GM18502 (cell line): ENCODE data around the gene CBFB.
"Not testable (repeated sequence)": the region's sequence is repeated elsewhere in the genome, so short reads cannot be mapped to it uniquely, and the experiment has no call there.

Source experiments
- ATAC-seq: cut with Tn5 transposase; IDR thresholded peaks from one replicate; pipeline ENCODE4 v1.9.1; 2021; ENCODE audit warnings: mild to moderate bottlenecking; ENCODE audit not compliant: unreplicated experiment, poor library complexity

The CBFB gene

DNA sequence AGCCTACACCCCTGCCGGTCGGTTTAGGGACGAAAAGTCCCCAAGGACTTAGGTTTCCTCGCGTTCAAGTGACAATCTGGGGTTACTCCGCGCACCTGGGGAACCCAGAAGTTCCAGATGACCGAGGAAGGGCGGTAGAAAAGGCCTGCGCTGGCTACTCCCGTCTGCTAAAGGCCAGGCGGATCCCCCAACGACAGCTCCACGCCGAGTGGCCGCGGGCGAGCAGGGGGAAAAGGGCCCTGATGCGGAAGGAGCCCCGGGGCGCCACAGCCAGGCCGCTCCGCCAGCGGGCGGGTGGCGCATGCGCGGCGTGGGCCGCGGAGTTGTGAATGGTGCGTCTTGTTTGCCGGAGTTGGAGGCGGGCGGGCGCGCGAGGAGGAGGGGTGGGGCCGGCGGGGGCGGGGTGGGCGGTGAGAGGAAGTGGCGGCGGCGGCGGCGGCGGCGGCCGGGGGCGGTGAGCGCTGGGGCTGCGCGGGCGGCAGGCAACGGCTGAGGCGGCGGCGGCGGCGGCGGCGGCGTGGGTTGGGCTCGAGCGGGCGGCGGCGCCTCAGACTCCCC, at the start of gene CBFB:
Gene CBFB, plus strand, starts transcription at position 454 of the 558 bp plus-strand sequence. CDS start 259 bp downstream, outside the sequence.
- ATAC-seq, result peak; percentile 82

DNA sequence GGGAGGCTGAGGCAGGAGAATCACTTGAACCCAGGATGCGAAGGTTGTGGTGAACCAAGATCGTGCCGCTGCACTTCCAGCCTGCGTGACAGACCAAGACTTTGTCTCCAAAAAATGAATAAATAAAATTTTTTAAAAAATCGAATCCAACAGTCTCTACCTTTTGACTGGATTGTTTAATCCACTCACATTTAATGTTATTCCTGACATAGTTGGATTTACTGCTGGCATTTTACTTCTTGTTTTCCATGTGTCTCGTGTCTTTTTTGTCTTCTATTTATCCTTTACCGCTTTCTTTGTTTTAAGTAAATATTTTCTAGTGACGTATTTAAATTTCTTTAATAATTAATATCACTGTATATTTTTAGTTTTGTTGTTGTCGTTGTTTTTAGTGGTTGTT, 45.9 kb upstream of the CBFB start:
- ATAC-seq, result no peak

DNA sequence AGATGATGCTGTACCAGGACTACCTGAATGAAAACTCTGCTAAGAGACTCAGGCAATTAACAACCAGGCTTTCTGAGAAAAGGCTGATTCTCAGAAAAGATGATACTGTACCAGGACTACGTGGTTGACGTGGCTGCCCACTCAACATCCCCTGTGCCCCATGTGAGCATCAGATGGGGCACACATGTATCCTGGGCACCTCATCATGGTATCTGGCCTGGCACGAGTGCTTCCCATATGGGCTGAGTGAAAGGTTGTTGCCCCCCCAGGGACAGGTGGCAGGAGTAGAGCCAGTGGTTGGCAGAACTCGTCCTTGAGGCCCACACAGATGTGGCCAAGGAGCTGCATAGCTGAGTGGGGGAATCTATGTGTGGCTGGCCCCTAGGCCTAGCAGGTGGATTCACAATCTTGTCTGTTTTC, 44.0 kb upstream of the CBFB start:
- ATAC-seq, result no peak

DNA sequence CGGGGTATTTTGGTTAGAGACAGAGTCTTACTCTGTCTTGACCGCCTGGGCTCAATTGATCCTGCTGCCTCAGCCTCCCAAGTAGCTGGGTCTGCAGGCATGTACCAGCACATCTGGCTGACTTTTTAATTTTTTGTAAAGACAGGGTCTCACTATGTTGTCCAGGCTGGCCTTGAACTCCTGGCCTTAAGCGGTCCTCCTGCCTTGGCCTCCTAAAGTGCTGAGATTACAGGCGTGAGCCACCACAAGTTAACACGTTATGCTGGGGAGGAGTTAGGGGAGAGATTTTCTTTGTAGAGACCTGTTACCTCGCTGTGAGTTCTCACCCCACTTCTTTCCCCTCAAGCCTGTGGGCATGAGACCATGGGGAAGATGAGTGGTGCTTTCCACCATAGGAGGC, 42.4 kb upstream of the CBFB start:
- ATAC-seq, result no peak

DNA sequence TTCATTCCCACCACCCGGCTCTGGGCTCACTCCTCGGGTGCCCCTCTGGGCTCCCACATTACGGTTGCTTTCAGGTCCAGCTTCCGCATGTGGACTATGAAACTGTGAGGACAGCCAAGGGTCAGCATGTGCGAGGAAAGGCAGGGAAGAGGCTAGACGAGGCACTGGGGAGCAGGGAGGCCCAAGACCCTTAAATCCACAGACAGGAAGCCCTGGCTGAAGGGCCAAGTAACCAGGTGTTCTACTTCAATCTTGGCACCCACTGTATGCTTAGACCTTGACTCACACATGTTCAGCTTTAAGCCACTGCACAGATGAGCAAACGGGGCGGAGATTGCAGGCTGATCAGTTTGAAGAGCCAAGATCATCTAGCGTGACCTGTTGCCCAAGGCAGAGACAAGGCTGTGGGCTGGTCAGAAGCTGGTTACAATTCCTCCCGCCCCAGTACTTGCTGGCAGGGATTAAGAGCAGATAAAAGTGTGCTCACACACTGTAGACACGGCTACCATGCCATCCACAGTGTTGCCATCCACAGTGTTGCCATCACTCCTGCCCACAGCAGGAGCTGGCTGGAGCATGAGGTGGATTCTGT, 40.7 kb upstream of the CBFB start, which contains the start of gene CES4A:
Gene CES4A, plus strand, starts transcription at position 393 of the 592 bp plus-strand sequence. Its CDS starts 184 bp downstream, at position 577.
- ATAC-seq, result no peak

DNA sequence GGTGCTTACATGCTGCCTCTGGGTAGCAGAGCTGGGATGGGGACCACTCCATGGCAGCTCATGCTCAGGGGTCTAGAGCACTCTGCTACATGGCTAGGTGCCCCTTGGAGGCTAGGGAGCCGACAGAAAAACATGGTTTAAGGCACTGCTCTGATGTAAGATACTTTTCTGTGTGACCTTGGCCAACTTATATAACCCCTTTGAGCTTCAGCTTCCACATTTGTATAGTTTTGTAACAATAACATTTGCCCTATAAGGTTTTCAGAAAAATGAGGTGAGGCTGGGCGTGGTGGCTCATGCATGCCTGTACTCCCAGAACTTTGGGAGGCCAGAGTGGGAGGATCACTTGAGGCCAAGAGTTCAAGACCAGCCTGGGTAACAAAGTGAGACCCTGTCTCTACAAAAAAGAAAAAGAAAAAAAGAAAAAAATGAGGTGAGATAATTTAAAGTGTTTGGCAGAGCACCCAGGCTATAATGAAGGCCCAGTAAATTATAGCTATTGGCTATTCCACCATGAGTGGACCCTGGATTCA, 37.3 kb upstream of the CBFB start:
- ATAC-seq, result no peak

DNA sequence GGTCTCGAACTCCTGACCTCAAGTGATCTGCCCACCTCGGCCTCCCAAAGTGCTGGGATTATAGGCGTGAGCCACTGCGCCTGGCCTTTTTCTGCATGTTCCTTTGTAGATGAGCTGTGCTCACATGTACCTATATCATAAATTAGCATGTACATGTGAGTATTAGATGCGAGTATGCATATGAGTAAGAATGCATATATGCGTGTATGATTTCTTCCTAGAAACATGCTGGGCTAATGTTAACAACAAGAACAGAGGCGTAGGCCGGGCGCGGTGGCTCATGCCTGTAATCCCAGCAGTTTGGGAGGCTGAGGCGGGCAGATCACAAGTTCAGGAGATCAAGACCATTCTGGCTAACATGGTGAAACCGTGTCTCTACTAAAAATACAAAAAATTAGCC, 35.4 kb upstream of the CBFB start:
- not testable (repeated sequence) for ATAC-seq

DNA sequence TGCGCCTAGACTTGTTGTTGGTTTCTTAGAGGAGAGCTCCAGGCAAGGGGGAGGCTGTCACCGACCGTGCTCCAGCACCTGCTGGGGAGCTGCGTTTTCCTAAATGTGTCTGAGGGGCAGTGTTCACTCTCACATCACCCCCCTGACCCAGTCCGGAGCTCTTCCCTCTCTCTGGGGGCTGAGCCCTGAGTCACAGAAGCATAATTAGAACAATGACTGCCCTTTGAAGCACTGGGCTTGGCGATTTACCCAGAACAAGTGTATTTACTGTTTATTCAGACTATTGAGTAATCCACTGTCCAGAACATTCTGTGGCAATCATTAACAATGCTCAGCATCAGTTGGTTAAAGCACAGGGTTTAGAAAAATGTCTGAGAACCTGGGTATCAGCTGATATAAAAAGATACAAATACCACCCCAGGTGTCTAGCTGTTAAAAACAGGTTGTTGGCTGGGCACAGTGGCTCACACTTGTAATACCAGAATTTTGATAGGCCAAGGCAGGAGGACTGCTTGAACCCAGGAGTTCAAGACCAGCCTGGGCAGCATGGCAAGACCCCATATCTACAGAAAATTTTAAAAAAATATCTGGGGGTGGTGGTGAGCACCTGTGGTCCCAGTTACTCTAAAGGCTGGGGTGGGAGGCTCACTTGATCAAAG, 32.5 kb upstream of the CBFB start:
- ATAC-seq, result no peak

DNA sequence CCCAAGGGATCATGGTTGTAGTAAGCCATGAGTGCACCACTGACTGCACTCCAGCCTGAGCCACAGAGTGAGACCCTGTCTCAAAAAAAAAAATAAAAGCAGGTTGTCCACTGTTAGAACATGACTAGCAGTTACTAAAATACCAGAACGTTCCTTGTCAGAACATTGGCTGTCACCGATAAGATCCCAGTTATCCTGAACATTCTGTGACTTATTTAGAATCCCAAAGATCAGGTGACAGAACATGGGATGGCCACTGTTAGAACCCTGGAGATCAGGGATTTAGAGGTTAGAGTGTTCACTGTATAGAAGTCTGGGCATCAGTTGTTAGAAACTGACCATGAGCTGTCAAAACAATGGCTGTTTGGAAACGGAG, 32.0 kb upstream of the CBFB start:
- no peak for ATAC-seq

DNA sequence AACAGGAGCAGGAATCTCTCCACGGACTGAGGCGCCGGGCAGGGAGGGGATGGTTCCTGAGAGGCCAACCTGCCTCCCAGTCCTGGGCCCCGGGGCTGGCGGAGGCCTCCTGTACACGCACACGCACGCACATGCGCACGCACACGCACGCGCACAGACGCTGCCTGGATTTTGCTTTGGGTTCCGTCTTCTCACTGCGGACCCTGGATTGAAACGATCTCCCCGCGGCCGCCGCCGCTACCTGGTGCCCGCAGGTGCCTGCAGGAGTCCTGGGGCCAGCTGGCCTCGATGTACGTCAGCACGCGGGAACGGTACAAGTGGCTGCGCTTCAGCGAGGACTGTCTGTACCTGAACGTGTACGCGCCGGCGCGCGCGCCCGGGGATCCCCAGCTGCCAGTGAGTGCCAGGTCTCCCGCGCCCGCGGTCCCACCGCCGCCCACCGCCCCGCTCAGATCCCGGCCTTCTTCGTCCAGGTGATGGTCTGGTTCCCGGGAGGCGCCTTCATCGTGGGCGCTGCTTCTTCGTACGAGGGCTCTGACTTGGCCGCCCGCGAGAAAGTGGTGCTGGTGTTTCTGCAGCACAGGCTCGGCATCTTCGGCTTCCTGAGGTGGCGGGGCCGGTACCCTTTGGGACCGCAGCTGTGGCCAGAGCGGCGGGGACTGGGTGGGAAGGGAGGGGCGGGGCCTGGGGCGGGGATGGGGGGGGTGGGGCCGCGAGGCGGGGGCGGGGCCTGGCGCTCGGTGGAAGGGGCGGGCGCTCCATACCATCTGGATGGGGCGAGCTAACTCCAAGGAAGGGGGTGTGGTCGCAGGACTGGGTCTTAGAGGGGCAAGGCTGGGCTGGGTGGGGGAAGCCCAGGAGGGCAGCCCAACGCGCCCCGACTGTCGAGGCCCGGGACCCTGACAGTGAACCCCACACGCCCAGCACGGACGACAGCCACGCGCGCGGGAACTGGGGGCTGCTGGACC, 28.3 kb upstream of the CBFB start:
- no peak for ATAC-seq

DNA sequence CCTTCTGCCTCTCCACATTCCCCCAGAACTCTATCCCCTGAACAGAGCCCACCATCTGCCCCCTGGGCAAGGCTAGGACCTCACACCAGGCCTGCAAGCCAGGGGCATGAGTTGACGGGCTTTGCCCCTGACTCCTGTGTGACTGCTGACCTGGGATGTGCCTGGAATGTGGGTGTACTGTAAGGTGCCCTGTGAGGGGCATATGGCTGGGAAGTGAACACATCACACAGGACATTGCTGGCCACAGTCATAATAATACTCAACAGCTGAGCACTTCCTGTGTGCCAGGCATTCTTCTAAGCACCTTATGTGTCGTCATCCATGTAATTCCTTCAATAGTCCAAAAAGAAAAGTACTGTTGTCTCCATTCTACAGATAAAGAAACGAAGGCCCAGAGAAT, 27.2 kb upstream of the CBFB start:
- ATAC-seq, result no peak

DNA sequence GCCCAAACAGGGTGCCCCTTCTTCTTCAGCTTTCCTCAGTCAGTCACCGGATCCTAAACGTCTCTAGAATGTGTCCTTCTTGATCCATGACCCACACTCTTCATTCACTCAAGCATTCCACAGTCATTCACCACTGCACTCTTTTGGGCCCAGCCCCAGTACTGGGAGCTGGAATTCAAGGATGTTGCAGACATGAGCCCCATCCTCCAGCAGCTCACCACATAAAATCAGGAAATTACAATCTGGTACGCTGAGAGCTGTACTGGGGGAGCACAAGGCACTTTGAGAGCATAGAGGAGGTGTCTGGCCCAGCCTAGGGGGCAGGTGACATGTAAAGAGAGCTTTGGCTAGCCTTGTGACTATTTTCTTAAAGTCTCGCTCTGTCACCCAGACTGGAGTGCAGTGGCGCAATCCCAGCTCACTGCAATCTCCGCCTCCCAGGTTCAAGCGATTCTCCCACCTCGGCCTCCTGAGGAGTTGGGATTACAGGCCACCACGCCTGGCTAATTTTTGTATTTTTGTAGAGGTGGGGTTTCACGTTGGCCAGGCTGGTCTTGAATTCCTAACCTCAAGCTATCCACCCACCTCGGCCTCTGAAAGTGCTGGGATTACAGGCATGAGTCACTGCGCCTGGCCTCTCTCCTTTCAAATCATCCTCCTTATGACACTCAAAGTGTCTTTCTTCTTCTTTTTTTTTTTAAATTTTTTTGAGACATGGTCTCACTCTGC, 21.9 kb upstream of the CBFB start:
- no peak for ATAC-seq

DNA sequence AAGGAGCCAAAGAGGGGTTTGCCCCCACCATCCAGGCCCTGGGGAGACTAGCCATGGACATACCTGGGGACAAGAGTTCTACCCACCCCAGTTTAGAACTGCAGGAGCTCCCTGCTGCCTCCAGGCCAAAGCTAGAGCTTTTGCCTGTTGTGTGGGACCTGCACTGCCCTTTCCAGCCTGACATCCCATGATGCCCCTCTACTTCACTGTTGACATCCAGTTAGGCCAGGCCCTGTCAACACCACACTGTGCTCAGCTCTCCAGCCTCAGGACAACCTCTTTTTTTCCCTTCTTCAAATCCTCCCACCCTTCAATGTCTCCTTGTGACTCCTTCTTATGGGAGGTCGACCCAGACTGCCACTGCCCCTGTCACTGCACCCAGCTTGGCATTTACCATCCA, 19.8 kb upstream of the CBFB start:
- no peak for ATAC-seq

DNA sequence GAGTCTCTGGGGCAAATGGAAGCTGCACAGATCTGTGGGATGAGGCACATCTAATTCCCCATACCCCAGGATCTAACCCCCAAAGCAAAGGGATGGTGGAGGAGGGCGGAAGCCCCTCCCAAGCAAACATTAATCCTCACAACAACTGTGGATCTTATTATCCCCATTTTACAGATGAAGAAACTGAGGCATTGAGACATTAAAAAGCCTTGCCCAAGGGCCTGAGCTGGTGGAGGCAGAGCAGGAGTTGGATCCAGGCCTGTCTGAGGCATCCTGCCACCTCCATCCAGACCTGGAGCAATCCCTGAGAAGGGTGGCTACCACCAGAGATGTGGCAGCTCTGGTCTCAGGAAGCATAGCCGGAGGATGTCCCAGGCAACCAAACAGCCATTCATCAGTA, 17.7 kb upstream of the CBFB start:
- no peak for ATAC-seq

DNA sequence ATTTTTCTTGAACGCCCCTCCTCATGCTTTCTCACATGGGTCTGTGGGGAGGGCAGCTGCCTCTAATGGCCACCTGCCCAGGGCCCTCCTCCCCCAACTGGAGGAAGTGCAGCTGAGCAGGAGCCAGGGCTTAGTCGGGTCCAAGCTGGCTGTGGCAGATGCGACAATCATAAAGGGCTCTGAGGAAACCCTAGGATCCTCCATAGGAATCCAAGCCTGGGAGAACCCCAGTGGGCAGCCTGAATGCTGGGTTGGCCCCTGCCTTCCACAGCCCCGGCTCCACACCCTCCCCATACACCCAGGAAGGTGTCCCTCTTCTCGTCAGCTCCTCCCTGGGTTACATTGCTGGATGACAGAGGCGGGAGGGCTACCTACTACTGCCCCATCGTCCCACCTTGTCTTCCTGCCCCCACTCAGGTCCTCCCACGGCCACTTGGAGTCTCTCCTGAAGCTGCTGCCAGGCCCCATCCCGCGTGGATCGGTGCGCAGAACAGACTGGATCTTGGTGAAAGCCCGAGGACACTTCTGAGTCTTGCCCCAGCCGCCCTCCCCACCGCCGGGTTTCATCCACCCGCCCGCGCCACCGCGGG, 15.6 kb upstream of the CBFB start:
- no peak for ATAC-seq

DNA sequence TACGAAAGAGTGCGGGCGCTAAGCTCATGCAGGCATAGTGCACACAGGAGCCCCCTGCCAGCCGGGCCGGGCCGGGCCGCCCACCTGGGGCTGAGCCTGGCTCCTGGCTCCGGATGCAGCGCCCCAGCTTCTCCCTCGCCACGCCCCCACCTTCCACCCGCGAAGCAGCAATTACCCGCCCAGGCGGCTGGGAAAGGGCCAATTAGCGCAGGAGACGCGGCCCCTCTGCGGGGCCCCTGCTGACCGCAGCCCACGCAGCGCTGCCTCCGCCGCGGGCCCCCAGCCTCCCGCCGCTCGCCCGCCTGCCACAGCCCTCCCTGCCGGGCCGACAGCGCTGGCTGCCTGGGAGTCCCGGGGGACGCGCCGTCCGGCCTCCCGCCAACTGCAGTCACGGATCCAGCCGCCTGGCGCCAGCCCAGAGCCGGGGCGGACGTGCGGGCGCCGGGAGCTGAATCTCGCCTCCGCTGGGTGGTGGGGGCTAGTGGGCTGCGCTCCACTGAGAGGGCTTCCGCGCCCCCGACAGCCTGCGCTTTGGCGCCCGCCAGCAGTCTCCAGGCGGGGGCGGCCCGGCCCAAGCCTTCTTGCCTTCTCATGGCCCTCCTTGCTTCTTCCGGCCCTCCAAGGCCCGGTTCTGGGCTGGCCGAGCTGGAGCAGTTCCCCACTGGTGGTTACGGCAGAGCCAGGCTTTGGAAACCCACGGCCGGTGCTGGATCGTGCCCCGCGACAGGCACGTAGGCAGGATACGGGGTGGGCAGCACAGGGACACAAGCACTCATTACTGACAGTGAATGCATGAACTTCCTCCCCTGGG, 14.9 kb upstream of the CBFB start:
- ATAC-seq, result peak; percentile 54

DNA sequence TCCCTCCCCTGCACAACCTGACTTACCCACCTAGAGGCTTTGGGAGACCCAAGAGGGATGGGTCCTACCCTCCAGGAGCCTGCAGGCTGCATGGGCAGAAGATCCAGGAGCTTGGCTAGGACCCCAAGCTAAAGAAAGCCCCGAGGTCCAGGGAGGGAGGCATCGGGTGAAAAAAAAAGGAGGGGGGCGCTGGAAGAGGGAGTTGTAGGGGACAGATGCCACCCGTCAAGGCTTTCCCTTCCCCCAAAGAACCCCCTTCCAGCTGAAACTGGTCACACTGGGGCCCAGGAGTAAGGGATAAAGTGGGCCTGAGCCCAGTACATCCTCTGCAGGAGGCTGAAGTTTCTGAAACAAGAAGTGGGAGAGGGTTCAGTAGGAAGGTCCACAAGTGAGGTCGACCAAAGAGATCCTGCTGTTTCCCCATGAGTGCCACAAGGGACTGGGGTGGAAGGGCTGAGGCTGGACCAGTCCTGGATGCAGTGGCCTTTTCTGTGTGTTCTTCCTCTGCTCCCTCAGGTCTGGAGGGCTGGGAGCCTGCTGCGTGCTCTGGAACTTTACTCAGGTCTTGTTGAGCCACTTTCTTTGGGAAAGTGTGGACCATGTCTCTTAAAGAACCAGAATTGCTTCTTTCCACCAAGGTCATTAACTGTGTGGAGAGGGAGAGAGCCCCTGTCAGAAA, 14.2 kb upstream of the CBFB start:
- no peak for ATAC-seq

DNA sequence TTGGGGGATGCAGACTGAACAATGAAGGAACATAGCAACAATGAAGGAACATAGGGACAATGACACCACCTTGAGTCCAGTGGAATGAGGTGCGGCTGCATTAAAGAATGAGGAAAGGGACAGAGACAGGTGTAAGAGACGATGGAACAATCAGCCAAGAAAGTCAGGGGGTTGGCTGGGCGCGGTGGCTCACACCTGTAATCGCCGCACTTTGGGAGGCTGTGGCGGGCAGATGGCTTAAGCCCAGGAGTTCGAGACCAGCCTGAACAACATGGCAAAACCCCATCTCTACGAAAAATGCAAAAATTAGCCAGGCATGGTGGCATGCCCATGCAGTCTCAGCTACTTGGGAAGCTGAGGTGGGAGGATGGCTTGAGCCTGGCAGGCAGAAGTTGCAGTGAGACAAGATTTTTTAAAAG, 13.6 kb upstream of the CBFB start:
- no peak for ATAC-seq
